Measurements from ENCODE around the gene COL2A1. TPM values are rescaled to one million over a fixed set of nuclear protein-coding genes. Genes with fewer than 3 reads are reported as not detected.

Gene COL2A1
- total and polyA plus RNA-seq, 12 donors = 0.03 to 0.17 (median 0.07) TPM; not detected in 9

DNA sequence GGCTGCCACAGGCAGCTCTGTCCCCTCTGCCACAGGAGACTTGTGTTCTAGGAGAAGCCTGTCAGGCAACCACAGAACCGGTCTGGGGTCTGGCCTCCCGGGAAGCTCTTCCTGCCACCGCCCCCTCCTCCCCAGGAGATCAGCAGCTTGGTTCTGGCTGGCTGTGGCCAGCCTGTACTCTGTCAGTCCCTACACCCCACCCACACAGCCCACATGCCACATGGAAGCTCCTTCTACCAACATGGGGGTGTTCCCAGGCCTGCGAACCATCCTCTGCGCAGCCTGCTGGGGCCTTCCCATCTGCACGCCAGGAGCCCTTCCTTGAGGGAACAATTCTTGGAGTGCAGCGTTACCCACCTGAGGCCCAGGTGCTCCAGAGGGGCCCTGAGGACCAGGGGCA is 24.1 kb downstream of the COL2A1 start:
- Histone ChIP-seq H3K36me3 (no peaks in the 10 kb centered on the region), H3K4me3 (no peak overlapping the region), H3K27me3 (peaks cover 0 to 21% (median 0%) of the 10 kb centered on the region in 7 donors), H3K27ac (no peak overlapping the region), H3K9me3 (no peaks in the 10 kb centered on the region), H3K4me1 (no peaks in the 10 kb centered on the region)
- intact Hi-C loops (cut with DNase I) = no loop called here
- DNase-seq (no peak), ATAC-seq (no peak)
- 82 to 85% methylated on average over 7 of the region's 7 CpGs for WGBS, 2 donors
- no peak for TF ChIP-seq CTCF (IDR thresholded peaks at IDR 0.05)

- intact Hi-C loops (cut with DNase I) = no loop called here
- H3K36me3 ChIP-seq = no peaks in the 10 kb centered on the region
- no peak for TF ChIP-seq CTCF (IDR thresholded peaks at IDR 0.05)
- no peaks in the 10 kb centered on the region for H3K9me3 ChIP-seq
- no peak overlapping the region for H3K27ac ChIP-seq
- ATAC-seq (no peak), DNase-seq (no peak)
- no peak overlapping the region for H3K4me3 ChIP-seq
- 88 to 89% methylated on average over 11 of the region's 11 CpGs for whole genome bisulfite sequencing, 2 donors
- H3K4me1 ChIP-seq = no peaks in the 10 kb centered on the region
- H3K27me3 ChIP-seq = peaks cover 0 to 21% (median 0%) of the 10 kb centered on the region in 7 donors
Observed at GRCh38 chr12:47979686-47980085, 24.6 kb downstream of the COL2A1 start.

DNA sequence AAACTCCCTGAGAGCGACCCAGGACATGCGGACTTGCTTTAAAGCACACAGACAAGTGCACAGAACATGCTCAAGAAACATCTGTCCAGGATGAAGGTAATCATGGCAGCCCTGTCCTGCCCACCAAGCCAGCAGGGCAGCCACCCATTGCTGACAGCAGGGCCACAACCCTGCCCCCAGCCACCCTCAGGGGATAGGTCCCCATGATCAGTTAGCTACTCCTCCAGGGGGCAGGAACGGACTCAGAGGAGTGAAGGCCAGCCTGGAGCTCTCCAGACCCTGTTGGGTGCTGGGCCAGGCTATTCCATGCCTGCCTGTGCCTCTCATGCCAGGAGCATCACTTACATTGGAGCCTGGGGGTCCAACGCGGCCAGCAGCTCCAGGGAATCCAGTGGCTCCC is 25.1 kb downstream of the COL2A1 start:
- 88 to 96% methylated on average over 5 of the region's 5 CpGs for WGBS, 2 donors
- no peaks in the 10 kb centered on the region for H3K9me3 ChIP-seq
- no peak for TF ChIP-seq CTCF (IDR thresholded peaks at IDR 0.05)
- H3K27ac ChIP-seq = no peak overlapping the region
- H3K4me3 ChIP-seq = no peak overlapping the region
- no peaks in the 10 kb centered on the region for H3K4me1 ChIP-seq
- intact Hi-C loops (cut with DNase I) = no loop called here
- peaks cover 0 to 21% (median 0%) of the 10 kb centered on the region in 7 donors for H3K27me3 ChIP-seq
- H3K36me3 ChIP-seq = no peaks in the 10 kb centered on the region
- DNase-seq = no peak
- ATAC-seq = no peak

DNA sequence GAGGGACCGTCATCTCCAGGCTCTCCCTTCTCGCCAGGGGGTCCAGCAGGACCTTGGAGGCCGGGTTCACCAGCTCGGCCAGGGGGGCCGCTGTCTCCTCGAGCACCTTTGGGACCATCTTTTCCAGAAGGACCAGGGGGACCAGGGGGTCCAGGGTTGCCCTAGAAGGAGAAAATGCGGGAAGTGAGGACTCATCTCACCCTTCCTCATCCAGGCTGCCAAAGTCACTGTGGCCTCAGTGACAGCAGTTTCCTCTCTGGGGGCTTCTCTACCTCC is 25.7 kb downstream of the COL2A1 start:
- ATAC-seq (no peak), DNase-seq (no peak)
- intact Hi-C loops (cut with DNase I) = no loop called here
- 83 to 89% methylated on average over 7 of the region's 7 CpGs for WGBS, 2 donors
- H3K9me3 ChIP-seq = no peaks in the 10 kb centered on the region
- no peak overlapping the region for H3K4me3 ChIP-seq
- TF ChIP-seq CTCF (IDR thresholded peaks at IDR 0.05) = no peak
- H3K36me3 ChIP-seq = no peaks in the 10 kb centered on the region
- peaks cover 0 to 18% (median 0%) of the 10 kb centered on the region in 7 donors for H3K27me3 ChIP-seq
- H3K27ac ChIP-seq = no peak overlapping the region
- H3K4me1 ChIP-seq = no peaks in the 10 kb centered on the region
